ENCODE measurements around the gene FUNDC1. TPM values are rescaled to one million over a fixed set of nuclear protein-coding genes. Genes with fewer than 3 reads are reported as not detected.
"Not testable (repeated sequence)": the region's sequence is repeated elsewhere in the genome, so short reads cannot be mapped to it uniquely, and the experiment has no call there.

Gene FUNDC1
- total RNA-seq, 1 donor from 2014 or later = 19.3 TPM

DNA sequence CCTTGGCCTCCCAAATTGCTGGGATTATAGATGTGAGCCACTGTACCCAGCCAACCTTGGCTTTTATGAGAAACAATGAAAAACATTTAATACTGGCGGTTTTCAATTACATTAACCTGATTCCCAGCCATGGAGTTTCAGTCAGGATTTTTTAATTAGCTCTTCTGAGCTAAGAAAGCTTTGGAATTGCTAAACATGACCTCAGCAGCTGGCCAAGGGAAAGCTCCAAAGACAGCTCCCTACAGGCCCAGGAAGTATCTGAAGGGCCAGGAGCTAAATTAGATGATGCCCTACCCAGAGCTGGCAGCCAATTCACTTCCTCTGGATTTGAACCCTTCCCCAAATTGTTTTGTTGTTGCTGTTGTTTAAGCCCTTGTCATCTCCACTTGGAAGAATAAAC is 26.5 kb upstream of the FUNDC1 start:
- Mint-ChIP-seq H3K27me3 (ENCODE audit: unreplicated experiment) (no peaks in the 10 kb centered on the region), H3K27ac (ENCODE audit: unreplicated experiment) (no peak overlapping the region), H3K36me3 (ENCODE audit: unreplicated experiment) (no peaks in the 10 kb centered on the region), H3K4me3 (ENCODE audit: unreplicated experiment) (no peak overlapping the region), H3K9me3 (ENCODE audit: unreplicated experiment) (peaks cover 2% of the 10 kb centered on the region), H3K4me1 (ENCODE audit: low read depth, unreplicated experiment) (no peaks in the 10 kb centered on the region)
- TF ChIP-seq, protein P1, sequence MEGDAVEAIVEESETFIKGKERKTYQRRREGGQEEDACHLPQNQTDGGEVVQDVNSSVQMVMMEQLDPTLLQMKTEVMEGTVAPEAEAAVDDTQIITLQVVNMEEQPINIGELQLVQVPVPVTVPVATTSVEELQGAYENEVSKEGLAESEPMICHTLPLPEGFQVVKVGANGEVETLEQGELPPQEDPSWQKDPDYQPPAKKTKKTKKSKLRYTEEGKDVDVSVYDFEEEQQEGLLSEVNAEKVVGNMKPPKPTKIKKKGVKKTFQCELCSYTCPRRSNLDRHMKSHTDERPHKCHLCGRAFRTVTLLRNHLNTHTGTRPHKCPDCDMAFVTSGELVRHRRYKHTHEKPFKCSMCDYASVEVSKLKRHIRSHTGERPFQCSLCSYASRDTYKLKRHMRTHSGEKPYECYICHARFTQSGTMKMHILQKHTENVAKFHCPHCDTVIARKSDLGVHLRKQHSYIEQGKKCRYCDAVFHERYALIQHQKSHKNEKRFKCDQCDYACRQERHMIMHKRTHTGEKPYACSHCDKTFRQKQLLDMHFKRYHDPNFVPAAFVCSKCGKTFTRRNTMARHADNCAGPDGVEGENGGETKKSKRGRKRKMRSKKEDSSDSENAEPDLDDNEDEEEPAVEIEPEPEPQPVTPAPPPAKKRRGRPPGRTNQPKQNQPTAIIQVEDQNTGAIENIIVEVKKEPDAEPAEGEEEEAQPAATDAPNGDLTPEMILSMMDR (IDR thresholded peaks at IDR 0.05; ENCODE audit: partially characterized antibody, unreplicated experiment) = no peak
- no peak for DNase-seq

DNA sequence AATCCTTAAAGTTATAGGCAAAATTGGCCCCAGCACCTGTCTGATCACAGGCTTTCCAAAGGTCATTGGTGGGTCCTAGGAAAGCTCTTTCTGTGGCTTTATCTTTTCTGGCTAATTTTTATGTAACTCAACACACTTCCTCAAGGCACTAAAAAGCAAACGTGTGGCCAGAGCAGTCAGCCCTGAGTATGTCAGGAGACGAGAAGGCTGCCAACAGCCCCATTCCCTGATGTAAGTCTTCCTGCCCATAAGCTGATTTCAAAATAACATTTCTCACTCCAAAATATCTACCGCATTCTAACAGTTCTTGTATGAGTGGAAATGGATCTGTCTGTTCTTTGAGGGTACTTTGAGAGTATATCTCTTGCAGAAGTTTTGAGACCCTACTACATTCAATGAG is 25.5 kb upstream of the FUNDC1 start:
- TF ChIP-seq, protein P1 (IDR thresholded peaks at IDR 0.05; ENCODE audit: partially characterized antibody, unreplicated experiment) = no peak
- no peaks in the 10 kb centered on the region for H3K27me3 Mint-ChIP-seq (ENCODE audit: unreplicated experiment)
- peaks cover 2% of the 10 kb centered on the region for H3K9me3 Mint-ChIP-seq (ENCODE audit: unreplicated experiment)
- no peak for DNase-seq
- no peaks in the 10 kb centered on the region for H3K4me1 Mint-ChIP-seq (ENCODE audit: low read depth, unreplicated experiment)
- H3K27ac Mint-ChIP-seq (ENCODE audit: unreplicated experiment) = no peak overlapping the region
- H3K4me3 Mint-ChIP-seq (ENCODE audit: unreplicated experiment) = no peak overlapping the region
- no peaks in the 10 kb centered on the region for H3K36me3 Mint-ChIP-seq (ENCODE audit: unreplicated experiment)

DNA sequence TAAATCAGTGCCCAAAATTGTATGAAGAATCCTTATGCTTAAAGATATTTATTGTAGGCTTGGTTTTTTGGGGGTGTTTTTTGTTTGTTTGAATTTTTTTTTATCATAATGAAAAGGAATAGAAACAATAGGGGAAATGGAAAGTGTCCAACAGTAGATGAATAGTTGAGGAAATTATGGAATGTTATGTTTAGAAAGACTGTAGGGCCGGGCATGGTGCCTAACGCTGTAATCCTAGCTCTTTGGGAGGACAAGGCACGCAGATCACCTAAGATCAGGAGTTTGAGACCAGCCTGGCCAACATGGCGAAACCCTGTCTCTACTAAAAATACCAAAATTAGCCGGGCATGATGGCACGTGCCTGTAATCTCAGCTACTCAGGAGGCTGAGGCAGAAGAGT is 19.2 kb upstream of the FUNDC1 start:
- not testable (repeated sequence) for H3K4me3 Mint-ChIP-seq (ENCODE audit: unreplicated experiment); DNase-seq; H3K36me3 Mint-ChIP-seq (ENCODE audit: unreplicated experiment); H3K4me1 Mint-ChIP-seq (ENCODE audit: low read depth, unreplicated experiment); H3K27ac Mint-ChIP-seq (ENCODE audit: unreplicated experiment); H3K9me3 Mint-ChIP-seq (ENCODE audit: unreplicated experiment); H3K27me3 Mint-ChIP-seq (ENCODE audit: unreplicated experiment)

DNA sequence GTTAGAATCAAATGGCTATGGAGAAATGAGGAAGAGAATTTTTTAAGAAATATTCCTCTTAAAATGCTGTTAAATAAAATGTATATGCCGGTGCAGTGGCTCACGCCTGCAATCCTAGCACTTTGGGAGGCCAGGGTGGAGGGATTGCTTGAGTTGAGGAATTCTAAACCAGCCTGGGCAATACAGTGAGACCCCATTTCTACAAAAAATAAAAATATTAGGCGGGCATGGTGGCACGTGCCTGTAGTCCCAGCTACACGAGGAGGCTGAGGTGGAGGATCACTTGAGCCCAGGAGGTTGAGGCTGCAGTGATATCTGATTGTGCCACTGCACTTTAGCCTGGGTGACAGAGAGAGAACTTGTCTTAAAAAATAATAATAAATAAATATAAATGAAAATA is 7.9 kb upstream of the FUNDC1 start:
- H3K9me3 Mint-ChIP-seq (ENCODE audit: unreplicated experiment) = no peaks in the 10 kb centered on the region

DNA sequence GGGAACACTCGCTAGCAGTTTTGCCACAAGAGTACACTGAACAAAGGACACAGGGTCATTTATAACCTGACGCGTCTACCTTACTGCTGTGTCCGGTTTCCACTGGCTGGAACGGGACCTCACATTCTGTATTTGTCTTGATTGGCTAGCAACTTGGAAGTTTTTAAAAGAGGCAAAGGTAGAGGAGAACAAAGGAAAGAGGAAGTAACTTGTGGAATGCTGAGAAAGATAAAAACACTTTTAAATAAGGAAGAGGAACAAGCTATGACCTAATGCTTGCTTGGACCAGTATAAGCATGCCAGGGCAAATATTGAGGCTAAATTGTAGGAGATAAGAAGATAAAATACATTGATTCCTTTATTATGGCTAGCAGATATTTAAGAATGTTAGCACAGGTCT is 2.8 kb upstream of the FUNDC1 start:
- H3K36me3 Mint-ChIP-seq (ENCODE audit: unreplicated experiment); H3K4me3 Mint-ChIP-seq (ENCODE audit: unreplicated experiment); H3K27me3 Mint-ChIP-seq (ENCODE audit: unreplicated experiment); DNase-seq; H3K27ac Mint-ChIP-seq (ENCODE audit: unreplicated experiment); H3K4me1 Mint-ChIP-seq (ENCODE audit: low read depth, unreplicated experiment); H3K9me3 Mint-ChIP-seq (ENCODE audit: unreplicated experiment): not testable (repeated sequence)

More for the DNA sequence above, 7.9 kb upstream of the FUNDC1 start:
- DNase-seq = no peak
- no peak overlapping the region for H3K27ac Mint-ChIP-seq (ENCODE audit: unreplicated experiment)
- no peaks in the 10 kb centered on the region for H3K4me1 Mint-ChIP-seq (ENCODE audit: low read depth, unreplicated experiment)
- H3K4me3 Mint-ChIP-seq (ENCODE audit: unreplicated experiment) = no peak overlapping the region
- TF ChIP-seq, protein P1 (IDR thresholded peaks at IDR 0.05; ENCODE audit: partially characterized antibody, unreplicated experiment) = no peak
- H3K27me3 Mint-ChIP-seq (ENCODE audit: unreplicated experiment) = no peaks in the 10 kb centered on the region
- no peaks in the 10 kb centered on the region for H3K36me3 Mint-ChIP-seq (ENCODE audit: unreplicated experiment)

DNA sequence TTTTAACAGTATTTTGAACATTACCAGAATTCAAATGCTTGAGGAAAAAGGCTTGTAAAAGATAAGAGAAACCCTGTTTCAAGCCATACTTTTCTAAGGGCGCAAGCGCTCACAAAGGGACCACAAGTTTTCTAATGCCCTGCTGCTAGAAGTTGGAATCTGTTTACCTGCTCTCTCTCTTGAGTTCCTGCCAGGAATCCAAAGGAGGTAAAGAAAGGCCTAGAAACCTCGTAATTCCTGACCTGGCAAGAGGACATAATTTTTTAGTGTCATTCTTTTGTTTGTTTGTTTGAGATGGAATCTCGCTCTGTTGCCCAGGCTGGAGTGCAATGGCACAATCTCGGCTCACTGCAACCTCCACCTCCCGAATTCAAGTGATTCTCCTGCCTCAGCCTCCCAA is 1.4 kb upstream of the FUNDC1 start:
- Mint-ChIP-seq H3K27me3 (ENCODE audit: unreplicated experiment) (no peaks in the 10 kb centered on the region), H3K27ac (ENCODE audit: unreplicated experiment) (no peak overlapping the region), H3K4me1 (ENCODE audit: low read depth, unreplicated experiment) (peaks cover 9% of the 10 kb centered on the region), H3K4me3 (ENCODE audit: unreplicated experiment) (no peak overlapping the region), H3K36me3 (ENCODE audit: unreplicated experiment) (no peaks in the 10 kb centered on the region), H3K9me3 (ENCODE audit: unreplicated experiment) (no peaks in the 10 kb centered on the region)
- TF ChIP-seq, protein P1 (IDR thresholded peaks at IDR 0.05; ENCODE audit: partially characterized antibody, unreplicated experiment) = no peak
- no peak for DNase-seq

Measured in glutamatergic neuron (in vitro differentiated cells).